DMS 273 (cell line): ENCODE results near the gene SUV39H1.

ENCODE experiments used
- DNase-seq: peaks from one replicate; lab custom pipeline; 2025; ENCODE audit not compliant: unreplicated experiment; lab: John Stamatoyannopoulos, UW

SUV39H1 gene

GRCh38 chrX:48711929-48712505 is 15.5 kb downstream of the SUV39H1 start:
- no peak for DNase-seq

GRCh38 chrX:48713847-48714246 is 17.3 kb downstream of the SUV39H1 start:
- DNase-seq, result no peak

GRCh38 chrX:48714573-48714972 is 18.0 kb downstream of the SUV39H1 start:
- DNase-seq, result no peak

- peak; percentile 54 for DNase-seq
Observed at GRCh38 chrX:48715072-48715471, 18.5 kb downstream of the SUV39H1 start.

- DNase-seq, result no peak
Observed at GRCh38 chrX:48715876-48716502, 19.5 kb downstream of the SUV39H1 start.

GRCh38 chrX:48719958-48720357 is 23.4 kb downstream of the SUV39H1 start:
- no peak for DNase-seq

- no peak for DNase-seq
Observed at GRCh38 chrX:48720577-48721250, 24.2 kb downstream of the SUV39H1 start.

- DNase-seq, result no peak
Observed at GRCh38 chrX:48721916-48722315, 25.4 kb downstream of the SUV39H1 start.

- no peak for DNase-seq
Observed at GRCh38 chrX:48726596-48726995, 30.1 kb downstream of the SUV39H1 start.

GRCh38 chrX:48728653-48729052 is 32.1 kb downstream of the SUV39H1 start:
- no peak for DNase-seq

- DNase-seq, result peak; percentile 39
Observed at GRCh38 chrX:48736303-48736702, 39.8 kb downstream of the SUV39H1 start.

GRCh38 chrX:48736878-48737212 is 40.3 kb downstream of the SUV39H1 start:
- DNase-seq, result no peak

GRCh38 chrX:48737213-48737938 is 40.8 kb downstream of the SUV39H1 start:
- peak; percentile 99 for DNase-seq

- no peak for DNase-seq
Observed at GRCh38 chrX:48737940-48738339, 41.4 kb downstream of the SUV39H1 start.

GRCh38 chrX:48741834-48742233 is 45.3 kb downstream of the SUV39H1 start:
- DNase-seq, result no peak

- no peak for DNase-seq
Observed at GRCh38 chrX:48745222-48745621, 48.7 kb downstream of the SUV39H1 start.

- DNase-seq, result peak; percentile 25
Observed at GRCh38 chrX:48747415-48748016, 51.0 kb downstream of the SUV39H1 start.

GRCh38 chrX:48749182-48749581 is 52.6 kb downstream of the SUV39H1 start:
- DNase-seq, result no peak

GRCh38 chrX:48751343-48751742 is 54.8 kb downstream of the SUV39H1 start:
- no peak for DNase-seq

- no peak for DNase-seq
Observed at GRCh38 chrX:48752498-48752897, 56.0 kb downstream of the SUV39H1 start.

- no peak for DNase-seq
Observed at GRCh38 chrX:48753708-48754228, 57.2 kb downstream of the SUV39H1 start.
